Activated naive CD4-positive, alpha-beta T cell (primary cell): Measurements from ENCODE around the gene SSR3.
A peak's percentile ranks its signal among the peaks of the same experiment; 100 is the strongest.
"Not testable (repeated sequence)": the region's sequence is repeated elsewhere in the genome, so short reads cannot be mapped to it uniquely, and the experiment has no call there.

Experiments
- DNase-seq, 4 experiments: peaks; one replicate each; lab custom pipeline; 2025; lab: John Stamatoyannopoulos, UW

SSR3 gene

DNA sequence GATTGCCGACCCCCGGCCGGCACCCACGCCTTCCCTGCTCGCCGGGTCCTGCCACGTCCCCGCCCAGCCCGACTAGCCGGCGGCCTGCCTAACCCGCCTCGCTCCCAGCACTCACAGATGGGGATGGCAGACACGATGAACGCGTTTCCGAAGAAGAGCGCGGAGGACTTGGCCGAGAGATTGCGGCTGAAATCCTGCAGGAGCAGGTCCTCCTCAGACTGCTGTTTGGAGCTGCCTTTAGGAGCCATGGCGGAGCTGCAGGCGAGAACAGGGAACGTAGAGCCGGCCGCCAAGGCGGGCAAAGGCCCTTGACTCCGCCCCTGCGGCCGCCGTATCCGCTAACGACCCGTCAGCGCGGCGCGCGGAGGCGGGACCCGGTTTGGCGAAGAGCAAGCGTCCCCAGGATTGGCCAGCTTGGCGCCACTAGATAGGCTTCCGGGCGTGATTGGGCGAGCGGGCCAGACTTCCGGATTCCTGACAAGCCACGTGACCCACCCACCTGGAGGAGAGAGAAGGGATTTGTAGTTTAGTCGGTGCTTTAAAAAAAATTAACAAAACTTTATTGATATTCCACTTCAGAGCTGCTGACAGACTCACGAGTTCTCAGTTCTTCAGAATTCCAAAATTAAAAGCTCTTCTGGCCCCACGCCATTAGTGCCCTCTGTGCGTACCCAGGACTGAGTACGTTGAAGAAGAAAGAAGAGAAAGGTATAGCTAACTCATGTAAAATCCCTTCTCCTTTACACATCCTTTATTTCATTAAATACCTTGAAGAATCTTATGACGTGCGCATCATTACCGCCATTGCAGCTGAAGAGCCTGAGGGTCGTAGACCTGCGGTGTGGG is at the start of gene SSR3:
SSR3 (minus strand) TSS at position 276 of the 846 bp plus-strand sequence; CDS start at position 248, 28 bp downstream.
- DNase-seq, result peak; percentile 88 to 97 (median 94)

DNA sequence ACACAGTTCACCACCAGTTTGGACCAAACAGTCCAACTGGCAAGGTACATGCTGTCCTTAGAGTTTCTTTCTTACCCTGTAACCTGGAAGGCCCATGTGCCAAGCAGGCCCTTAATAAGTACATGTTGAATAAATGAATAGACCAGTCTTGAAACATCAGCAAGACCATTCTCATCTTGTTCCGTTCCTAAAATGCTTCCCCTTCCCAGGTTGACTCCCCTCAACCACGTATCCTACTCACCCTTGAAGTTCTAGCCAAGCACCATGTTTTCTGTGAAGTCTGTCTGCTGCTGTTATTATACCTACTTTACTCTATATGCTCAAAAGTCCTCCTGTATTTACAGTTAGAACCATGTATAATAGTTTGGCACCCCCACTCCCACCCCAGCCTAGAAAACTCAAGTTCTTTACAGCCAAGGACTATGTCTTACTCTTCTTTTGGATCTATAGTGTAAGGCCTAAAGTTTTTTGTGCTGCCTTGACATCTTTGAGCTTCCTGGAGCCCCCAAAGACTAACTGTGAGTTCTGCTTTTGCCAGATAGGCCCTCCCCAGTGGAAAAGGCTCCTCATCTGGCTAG is 49.2 kb upstream of the SSR3 start:
- no peak for DNase-seq

DNA sequence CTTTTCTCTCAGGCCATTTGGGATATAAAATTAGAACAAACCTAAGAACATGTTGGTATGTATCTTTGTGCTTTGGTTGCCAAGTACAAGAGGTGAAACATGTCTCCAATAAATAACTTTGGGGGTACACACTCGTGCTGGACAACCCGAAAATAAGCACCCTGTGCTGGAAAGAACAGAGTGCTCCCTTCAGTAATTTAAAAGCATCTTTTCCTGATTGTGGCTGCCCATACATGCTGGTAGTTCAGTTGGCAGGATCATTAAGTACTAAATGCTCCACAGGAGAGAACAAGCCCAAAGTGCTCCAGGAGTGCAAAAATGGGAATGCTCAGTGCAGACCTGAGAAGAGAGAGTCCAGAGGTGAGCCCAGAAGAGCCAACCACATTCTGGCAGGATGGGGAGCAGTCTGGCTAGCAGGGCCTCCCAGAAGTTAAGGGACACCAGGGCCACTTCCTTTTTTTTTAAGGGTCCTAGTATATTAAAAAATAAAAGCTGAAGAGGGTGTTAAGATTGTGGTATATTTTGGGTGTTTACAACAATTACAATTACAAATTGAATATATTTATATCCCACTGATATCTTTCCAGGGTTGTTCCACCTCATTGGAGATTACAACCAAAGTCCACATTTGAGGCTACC is 48.6 kb upstream of the SSR3 start:
- no peak for DNase-seq

DNA sequence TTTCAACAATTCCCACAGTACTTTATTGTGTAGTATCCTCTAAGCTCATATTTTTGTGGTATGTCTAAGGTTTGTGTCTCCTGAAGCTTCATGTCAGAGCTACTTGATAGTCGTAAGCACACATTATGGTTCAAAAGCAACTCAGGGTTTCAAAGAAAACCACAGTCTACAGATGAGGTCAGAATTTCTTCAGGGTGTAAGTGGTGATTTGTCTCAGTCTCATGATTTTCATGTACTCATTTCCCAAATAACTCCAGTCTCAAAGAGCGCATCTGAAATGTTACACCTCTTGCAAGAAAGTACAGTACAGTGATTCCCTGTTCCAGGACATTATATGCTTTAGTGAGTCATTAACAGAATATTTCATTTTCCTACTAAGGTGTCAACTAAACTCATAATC is 47.5 kb upstream of the SSR3 start:
- DNase-seq, result no peak

DNA sequence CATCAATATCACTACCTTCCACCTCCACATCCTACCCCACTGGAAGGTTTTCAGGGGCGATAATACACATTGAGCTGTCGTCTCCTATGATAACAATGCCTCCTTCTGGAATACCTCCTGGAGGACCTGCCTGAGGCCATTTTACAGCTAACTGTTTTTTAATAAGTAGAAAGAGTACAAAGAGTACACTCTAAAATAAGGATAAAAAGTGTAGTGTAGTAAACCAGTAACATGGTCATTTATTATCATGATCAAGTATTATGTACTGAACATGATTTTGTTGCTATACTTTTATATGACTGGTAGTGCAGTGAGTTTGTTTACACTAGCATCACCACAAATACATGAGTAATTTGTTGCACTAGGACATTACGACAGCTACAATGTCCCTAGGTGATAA is 46.6 kb upstream of the SSR3 start:
- no peak for DNase-seq

DNA sequence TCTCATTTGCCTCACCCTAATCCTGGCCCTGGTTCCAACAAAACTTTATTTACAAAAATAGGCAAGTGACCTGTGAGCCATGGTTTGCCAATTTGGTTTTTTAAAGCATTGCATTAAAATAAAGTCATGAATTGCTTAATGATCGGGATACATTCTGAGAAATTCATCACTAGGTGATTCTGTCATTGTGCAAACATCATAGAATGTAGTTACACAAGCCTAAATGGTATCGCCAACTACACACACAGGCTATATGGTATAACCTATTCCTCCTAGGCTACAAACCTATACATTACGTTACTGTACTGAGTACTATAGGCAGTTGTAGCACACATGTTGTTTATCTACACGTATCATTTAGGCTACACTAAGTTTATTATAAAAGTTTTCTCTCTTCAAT is 45.9 kb upstream of the SSR3 start:
- no peak for DNase-seq

DNA sequence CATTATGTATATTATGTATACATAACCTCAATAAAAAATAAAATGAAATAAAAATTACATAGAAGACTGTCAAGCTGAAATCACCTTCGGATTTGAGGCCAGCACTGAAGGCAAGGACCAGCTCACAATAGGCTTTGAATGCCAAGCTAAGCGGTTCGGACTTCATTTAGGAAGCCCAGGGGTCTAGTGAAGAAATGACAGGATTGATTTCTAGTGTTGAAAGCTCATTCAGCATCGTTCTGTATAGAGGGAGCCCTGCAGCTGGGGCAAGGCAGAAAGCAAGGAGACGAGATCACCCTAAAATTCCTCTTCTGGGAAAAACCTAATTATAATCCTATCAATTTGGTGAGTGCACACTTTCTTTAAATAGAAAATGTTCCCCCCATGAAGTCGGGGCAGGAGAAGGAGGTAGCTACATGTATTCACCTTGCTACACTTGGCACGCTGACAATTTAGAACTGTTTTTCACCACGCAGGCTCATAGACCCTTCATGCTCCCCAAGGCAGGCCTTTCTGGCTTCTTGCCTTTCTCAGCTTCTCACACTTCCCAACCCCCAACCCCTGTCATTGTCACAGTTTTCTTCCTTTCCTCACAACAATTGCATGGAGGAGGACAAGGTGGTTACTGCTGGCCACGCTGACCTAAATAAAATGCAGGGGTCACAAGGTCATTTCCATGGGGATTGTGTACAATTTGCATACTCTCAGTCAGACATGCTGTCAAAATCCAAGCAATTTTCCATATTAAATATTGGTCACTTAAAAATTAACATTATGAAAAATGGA is 44.4 kb upstream of the SSR3 start:
- DNase-seq, result no peak

DNA sequence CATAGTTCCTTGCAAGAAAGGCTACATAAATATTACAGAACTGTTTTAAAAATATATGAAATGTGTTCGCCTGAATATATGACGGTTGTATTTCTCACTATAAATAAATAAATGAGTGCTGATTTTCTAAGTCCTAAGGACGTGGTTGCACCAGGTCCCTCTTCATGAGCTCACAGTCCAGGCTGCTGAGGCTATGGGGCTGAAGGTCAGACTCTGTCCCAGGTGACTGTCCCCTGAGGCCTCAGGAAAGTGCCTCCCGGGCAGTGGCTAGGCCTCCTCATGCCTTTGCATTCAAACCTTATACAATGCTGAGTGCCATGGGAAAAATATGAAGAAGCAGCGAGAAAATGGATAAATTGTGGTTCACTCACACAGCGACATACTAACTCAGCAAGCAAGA is 43.5 kb upstream of the SSR3 start:
- DNase-seq, result no peak

DNA sequence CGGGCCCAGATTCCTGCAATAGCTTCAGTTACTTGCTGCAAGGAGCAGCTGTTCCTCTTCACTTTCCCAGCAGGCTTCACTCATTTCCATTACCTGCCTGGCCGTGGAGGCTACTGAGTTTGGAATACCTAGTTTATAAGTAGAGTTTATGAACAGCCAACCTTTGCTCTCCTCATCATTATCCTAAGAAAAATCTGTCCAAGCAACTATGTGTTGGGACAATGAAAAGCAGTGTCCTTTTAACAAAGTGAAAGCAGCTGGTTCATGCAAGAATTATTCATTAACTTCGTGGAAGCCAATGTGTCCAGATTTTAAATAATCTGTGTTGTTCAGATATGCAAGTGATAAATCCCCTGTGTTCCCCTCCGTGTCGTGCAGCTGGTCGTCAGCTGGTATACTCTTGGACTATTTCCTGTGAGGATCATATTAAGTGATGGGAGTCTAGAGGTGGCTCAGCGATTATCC is 39.3 kb upstream of the SSR3 start:
- no peak for DNase-seq

DNA sequence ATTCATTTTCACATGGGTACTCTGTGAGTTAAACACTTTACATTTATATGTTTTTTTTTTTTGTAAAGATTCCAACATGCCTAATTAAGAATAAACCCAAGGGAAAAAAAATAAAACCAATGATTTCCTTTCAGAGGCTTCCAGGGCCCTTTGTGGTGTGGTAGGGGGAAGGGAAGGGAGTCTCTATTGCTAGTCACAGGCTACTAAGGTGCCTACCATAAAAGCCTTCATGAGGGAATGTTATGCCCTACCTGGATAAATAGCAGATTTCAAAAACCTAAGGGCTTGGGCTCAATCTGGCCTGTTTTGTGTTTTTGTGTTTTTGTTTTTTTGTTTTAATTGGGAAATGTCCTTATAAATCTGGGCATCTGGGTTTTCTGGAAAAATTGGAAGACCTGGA is 38.9 kb upstream of the SSR3 start:
- no peak for DNase-seq

DNA sequence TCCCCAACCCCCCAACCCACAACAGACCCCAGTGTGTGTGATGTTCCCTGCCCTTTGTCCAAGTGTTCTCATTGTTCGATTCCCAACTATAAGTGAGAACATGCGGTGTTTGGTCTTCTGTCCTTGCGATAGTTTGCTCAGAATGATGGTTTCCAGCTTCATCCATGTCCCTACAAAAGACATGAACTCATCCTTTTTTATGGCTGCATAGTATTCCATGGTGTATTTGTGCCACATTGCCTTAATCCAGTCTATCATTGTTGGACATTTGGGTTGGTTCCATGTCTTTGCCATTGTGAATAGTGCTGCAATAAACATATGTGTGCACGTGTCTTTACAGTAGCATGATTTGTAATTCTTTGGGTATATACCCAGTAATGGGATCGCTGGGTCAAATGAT is 34.9 kb upstream of the SSR3 start:
- DNase-seq, result not testable (repeated sequence)

DNA sequence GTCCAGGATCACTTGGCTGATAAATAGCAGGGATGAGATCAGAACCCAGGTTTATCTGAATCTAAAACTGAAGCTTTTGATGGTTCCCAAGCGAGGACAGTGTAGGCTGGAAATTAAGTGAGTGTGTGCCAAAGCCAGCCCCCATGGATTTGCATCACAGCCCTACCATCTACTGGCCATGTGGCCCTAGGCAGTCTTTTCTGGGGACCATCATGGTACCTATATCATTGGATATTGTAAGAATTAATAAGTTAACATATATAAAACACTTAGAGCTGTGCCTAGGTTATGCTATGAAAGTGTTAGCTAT is 32.8 kb upstream of the SSR3 start:
- no peak for DNase-seq

DNA sequence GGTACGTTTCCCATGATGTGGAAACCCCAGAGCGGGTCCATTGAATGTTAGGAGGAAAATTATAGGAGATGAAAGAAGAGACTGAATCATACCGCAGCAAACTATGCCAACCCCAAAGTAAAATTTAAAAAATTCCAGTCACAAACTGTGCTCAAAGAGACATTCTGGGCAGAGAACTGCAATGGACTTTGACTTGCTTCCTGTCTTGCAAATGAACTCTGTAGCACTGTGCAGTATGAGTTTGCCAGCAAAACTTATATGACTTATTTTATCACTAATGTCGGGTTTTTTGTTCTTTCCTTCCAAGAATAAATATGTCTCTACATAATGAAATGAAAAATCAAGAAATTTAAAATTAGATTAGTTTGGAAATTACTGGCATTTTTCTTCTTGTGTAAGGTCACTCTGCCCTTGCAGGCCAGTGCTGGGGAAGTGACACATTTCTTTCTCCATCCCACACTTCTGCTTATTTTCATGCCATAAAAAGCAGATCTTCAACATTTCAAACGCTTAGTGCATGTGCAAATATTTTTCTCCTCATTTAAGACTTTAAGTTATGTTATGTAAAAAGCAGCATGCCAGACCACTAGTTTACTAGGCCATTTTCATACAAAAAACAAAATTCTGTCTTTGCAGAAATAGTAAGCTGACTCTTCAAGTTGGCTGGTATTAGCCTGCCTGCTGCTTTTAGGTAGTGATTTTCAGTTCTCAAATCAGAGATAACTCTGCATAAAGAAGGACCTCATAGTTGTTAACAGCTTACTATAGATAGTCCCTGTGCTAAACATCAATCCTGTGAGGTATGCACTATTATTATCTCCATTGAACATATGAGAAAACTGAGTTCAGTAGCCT is 32.2 kb upstream of the SSR3 start:
- DNase-seq, result no peak

DNA sequence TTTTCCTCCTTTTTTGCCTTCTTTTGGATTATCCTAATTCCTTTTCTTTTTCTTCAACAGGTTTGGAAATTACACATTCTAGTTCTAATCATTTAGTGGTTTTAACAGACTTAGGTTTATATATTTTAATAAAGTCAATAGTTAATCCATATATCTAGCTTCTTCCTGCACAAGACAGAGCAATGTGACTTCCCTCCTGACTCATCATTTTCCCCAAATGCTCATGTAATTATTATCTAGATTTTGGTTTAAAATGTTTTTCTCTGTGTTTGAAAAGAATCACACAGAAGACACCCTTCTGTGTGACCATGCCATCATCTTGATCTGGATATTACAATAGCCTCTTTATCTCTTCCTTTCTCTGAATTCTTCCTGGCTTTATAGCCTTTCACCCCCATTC is 28.6 kb upstream of the SSR3 start:
- no peak for DNase-seq

DNA sequence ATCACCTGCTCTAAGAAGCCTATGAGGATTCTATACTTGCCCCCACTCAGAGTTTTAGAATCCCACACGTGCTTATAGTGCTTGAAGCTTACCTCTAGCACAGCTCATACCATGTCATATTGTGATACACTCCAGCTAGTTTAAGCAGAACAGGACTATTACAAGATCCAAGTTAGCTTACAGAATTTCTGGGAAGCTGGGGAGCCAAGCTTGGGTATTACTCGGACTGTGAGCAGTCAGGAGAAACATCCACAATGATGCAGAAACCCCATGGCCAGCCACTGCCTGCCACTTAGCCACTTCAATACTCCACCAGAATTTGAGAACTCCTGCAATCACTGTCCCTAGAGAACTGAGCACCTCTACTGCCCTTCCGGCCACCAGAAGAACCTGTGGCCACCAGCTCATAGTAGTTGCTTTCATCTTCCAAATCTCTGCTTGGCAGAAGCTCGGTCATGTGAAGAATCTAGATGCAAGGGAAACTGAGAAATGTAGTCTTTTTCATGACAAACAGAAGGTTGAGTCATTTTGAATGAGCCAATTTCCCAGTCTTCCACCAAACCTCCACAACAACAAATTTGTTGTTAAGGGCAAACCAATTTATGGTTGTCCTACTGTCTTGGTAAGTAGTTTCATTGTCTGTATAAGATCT is 27.7 kb upstream of the SSR3 start:
- no peak for DNase-seq

DNA sequence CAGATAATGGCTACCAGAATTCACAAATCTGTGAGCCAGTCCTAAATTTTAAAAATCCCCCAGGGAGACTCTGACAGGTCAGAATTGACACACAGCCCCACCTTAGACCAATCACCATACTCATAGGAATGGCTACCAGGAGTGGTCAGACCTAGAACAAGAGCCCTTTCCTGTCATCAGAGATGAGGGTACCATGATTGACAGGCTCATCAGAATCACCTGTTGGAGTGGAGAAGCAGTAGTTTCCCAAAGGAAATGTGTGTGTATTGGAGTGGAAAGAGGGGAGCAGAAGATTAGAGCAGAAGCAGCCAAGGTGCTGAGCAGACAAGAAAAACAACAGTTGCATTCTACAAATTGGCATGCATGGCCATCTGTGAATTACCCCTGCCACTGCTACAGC is 27.0 kb upstream of the SSR3 start:
- no peak for DNase-seq

DNA sequence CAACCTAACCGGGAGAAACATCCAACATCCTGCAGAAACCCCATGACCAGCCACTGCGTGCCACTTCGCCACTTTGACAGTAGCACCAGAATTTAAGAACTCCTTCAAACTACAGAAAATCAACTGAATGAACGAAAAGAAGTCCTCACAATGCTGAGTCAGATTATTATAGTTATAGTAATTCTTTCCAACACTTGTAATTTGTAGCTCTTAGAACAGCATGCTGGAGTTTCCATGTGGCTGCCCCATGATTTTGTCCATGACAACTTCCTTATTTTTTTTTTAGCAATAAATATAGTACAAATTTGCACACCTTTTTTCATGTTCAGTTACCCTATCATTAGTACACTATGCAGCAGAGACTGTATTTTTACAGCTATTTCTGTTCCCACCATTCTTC is 26.1 kb upstream of the SSR3 start:
- DNase-seq, result no peak

DNA sequence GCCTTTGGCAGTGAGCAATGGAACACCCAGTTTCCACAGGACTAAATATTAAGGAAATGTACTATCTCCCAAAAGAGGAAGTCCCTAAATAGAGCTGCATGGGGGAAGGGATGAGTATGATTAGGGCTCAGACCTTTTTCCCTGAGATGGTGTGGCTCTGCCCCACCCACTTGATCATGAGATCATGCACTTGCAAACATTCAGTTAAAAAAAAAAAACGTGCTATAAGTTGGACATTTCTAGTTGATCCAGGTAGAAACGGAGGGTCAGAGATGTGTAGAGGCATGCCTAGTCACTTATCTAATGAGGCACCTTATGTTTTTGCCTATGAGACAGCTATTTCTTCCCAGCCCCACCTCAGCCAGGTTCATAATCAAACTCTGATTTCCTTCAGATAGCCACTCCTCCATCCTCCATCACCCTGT is 24.5 kb upstream of the SSR3 start:
- DNase-seq, result no peak

DNA sequence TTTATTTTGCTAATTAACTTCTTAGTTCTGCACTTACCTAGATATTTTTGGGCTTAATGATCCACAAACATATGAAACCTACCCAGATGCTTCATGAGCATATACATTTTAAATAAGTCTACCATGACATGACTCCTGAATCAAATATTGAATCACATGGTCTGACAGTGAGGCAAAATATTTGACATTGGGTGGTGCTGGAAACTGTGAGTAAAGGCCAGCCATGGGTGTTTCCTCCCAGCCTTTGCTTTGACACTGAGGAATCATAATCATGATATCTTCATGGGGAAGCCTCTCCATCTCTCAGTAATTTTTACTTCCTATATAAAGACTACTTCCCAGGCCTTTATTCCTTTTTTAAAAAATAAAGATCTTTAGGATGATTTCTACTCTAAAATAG is 22.8 kb upstream of the SSR3 start:
- no peak for DNase-seq

DNA sequence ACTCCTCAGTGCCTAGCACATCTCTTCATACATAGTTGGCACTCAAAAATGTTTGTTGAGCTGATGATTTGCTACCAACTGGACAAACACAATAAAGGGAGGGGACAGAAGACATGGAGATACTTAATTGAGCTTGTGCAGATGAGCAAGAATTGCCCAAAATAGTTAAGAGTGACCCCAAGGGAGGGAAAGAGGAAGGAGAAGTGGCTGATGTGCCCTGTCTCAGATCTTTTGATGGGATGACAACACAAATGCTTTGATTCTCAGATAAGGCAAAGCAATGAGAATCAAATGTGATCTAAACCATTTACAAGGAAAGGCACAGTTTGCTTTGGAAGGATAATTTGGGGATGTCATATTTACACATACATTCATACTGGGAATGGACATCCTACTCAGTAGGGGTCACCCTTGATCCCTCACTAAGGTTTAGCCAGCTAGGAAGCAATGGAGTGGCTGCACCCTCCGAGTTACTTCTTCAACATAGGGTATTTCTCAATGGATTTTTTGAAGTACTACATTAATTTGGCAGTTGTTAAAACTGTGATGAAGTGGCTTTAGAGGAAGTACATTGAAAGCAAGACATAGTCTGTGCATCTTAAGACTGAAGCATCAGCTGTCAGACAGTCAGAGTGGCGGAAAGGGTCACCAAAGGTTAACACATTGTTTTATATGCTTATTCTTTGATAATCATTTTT is 21.9 kb upstream of the SSR3 start:
- DNase-seq, result no peak
